Activated T-cell treated with anti-CD3 and anti-CD28 coated beads for 24 hours (primary cell): ENCODE data around the gene NKD2.

Experiments used
- DNase-seq: peaks from one replicate; pipeline ENCODE4 v3.0.0-alpha.2; 2020; ENCODE audit warnings: low read depth

NKD2 gene

DNA sequence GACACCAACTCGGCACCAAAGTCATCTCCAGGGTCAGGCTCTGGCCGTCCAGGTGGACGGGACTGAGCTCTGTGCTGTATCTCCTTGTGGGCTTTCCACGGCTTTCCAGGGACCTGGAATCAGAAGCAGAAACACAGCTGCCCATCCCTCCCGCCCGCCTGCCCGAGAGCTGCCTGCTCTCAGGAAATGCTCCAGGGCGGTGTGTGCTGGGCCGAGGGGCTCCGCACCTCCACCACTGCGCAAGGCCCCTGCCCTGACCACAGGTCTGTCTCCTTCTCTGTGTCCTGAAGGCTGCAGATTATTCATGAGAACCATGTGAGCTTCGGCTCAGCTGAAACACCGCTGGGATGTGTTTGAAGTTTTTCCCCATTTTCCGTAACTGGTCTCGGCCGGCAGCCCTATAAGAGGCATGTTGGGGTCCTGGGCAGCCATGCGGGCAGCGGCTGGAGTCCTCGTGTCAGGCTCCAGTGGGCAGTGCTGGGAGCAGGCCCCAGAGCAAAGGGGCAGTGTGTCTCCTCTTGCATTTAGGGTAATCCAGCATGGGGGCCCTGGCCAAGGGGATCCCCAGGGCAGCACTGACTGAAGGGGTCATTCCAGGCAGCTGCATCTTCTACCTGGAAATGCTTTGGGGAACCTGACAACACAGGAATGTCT lies 22.8 kb downstream of the NKD2 start:
- DNase-seq = no peak

DNA sequence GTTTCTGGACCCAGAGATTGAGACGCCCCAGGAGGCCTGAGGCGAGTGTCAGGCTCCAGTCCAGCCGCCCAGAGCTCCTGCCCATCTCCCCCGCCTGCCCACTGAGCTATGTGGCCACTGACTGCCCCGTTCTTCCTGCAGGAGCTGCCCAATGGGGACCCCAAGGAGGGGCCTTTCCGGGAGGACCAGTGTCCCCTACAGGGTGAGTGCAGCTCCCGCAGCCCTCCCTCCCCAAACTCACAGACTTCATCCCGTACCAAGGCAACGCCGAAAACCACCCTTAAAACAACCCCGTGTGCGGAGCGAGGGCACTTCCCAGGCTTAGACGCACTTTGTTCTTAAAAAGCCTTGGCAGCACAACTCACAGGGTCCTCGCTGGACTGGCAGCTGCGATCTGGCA lies 23.4 kb downstream of the NKD2 start:
- no peak for DNase-seq

DNA sequence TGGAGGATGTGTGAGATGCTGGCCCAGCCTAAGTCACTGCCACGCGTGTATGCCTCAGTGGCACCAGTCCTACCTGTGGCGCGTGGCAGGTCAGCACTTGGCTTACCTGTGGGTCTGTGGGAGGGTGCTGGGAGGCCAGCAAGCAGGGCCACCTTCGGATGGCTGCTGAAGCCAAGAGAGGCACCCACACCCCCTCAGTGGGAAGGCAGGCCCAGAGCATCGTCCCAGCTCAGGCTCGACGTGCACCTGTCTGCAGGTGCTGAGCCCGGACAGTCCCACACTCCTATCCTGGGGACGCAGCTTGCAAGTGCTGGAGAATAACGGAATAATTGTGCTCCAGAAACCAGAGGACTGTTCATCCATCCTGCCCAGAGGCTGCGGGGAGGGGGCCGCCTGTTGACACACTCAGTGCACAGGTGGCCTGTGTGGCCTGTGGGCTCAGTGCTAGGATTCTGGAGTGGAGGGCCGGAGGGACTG lies 24.0 kb downstream of the NKD2 start:
- DNase-seq = no peak

GRCh38 chr5:1033178-1033577 lies 24.6 kb downstream of the NKD2 start:
- no peak for DNase-seq

DNA sequence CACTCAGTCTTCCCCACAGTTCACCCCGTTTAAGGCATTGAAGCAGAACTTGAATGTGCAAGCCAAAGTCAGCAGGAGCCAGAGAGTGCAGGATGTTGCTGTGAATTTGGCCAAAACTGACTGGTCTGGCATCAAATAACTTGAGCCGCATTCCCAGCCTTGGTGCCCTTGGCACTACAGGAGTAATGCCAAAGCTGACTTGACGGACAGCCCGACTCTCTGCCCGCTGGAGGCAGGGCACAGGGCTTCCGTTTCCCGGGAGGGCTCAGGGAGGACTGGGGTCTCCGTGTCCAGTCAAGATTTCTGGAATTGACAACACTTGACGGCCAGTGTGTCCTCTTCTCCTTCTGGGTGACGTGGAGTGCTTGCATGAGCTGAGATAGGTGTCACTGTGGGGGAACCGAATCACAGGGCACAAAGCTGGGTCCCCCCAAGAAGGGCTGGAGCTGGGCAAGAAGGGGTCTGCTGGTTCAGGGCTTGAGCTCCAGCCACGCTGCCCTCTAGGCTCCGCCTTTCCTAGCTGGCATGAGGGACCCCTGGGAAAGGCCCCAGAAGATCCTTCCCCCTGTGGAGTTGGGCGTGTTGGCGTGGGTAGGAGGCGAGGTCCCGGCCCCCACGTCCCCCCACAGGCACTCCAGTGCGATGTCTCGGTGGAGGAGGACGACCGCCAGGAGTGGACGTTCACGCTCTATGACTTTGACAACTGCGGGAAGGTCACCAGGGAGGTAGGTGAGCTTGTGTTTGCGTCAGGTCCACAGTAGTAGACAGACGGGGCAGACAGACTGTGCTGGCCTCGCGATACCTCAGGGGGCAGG lies 25.2 kb downstream of the NKD2 start:
- no peak for DNase-seq

GRCh38 chr5:1034421-1034905 lies 25.9 kb downstream of the NKD2 start:
- no peak for DNase-seq

DNA sequence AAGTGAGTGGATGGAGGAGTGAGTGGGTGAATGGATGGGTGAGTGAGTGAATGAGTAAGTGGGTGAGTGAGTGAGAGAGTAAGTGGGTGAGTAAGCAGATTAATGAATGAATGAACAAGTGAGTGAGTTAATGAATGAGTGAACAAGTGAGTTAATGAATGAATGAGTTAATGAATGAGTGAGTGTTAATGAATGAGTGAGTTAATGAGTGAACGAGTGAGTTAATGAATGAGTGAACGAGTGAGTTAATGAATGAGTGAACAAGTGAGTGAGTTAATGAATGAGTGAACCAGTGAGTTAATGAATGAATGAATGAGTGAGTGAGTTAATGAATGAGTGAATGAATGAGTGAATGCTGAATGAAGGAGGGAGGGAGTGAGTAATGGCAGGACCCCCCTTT lies 26.4 kb downstream of the NKD2 start:
- no peak for DNase-seq

DNA sequence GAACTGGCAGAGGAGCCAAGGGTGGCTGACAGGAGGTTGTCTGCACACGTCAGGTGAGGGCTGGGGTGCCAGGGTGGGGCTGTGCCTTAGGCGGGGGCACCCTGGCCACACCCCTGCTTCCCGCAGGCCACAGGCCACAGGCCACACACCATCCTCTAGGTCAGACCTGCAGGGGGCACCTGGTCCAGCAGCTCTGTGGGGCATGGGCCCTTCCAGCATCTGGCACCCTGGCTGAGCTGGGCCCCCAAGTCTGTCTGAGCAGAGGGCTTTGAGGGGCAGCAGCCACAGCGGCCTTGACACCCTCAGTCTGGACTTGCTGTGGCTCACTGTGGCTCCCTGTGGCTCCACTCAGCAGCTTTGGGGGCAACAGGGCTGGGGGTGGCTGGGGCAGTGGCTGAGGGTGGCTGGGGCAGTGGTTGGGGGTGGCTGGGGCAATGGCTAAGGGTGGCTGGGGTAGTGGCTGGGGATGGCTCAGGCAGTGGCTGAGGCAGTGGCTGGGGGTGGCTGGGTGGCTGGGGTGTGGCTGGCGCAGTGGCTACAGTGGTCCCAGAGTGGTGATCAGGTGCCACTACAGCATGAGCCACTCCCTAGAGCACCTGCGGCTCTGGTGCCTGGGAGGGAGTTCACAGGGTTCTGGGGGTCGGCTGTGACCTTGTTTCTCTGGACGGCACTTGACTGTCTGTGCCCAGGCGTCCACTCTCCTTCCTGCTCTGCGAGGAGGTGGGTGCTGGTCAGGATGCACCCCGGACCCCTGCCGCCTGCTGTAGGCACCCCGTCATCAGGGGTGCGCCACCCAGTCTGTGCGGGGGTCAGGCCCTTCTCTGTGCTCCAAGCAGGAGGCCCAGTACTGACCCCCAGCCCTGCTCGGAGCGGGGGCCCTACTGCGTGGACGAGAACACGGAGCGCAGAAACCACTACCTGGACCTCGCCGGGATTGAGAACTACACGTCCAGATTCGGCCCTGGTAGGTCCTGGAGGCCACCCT lies 27.1 kb downstream of the NKD2 start:
- no peak for DNase-seq

- no peak for DNase-seq
Measured at GRCh38 chr5:1036504-1037122, 28.0 kb downstream of the NKD2 start.

GRCh38 chr5:1037123-1037670 lies 28.6 kb downstream of the NKD2 start:
- DNase-seq = no peak

DNA sequence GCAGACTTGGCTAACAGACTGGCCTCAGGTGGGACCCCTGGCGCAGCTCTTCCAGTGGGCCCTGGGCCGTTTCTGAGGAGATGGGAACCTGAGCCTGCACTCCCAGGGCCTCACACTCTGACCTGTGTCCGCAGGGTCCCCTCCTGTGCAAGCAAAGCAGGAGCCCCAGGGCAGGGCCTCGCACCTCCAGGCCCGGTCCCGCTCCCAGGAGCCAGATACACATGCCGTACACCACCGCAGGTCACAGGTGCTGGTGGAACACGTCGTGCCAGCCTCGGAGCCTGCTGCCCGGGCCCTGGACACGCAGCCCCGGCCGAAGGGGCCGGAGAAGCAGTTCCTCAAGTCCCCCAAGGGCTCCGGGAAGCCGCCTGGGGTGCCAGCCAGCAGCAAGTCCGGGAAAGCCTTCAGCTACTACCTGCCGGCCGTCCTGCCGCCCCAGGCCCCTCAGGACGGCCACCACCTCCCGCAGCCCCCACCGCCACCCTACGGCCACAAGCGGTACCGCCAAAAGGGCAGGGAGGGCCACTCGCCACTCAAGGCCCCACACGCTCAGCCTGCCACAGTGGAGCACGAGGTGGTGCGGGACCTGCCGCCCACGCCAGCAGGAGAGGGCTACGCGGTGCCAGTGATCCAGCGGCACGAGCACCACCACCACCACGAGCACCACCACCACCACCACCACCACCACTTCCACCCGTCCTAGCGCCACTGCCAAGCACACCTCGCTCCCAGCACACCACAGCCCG lies 29.2 kb downstream of the NKD2 start:
- no peak for DNase-seq

DNA sequence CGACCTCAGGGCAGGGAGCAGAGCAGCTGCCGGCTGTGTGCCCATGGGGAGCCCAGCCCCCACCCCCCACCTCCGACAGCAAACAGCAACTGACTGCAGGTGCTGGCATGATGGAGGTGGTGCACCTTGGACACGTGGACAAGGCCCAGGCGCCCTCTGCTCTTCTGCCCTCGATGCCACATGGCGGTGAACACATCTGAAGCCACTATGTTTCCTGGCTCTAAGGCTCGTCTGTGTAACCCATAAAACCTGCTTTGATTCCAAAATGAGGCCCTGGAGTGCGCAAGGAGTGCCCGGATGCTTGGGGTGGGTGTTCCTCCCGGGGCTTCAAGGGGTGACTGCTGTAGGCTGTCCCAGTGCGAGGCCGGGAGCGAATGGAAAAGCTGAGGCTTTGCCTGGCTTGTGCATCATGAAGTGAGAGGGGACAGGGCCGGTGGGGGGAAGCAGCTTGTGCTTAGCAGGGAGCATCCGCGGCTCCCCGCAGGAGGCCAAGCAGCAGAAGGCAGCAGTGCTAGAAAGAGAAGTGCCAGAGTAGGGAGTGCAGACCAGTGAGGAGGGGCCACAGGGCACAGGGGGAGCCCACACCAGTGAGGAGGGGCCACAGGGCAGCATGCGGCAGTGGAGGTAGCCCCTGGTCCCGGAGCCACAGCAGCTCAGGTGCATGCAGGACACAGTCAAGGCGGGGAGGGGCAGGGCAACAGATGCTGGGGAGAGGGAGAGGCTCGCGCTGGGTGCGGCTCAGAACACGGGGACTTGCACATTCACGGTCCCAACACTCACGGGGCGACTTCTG lies 30.0 kb downstream of the NKD2 start:
- no peak for DNase-seq

DNA sequence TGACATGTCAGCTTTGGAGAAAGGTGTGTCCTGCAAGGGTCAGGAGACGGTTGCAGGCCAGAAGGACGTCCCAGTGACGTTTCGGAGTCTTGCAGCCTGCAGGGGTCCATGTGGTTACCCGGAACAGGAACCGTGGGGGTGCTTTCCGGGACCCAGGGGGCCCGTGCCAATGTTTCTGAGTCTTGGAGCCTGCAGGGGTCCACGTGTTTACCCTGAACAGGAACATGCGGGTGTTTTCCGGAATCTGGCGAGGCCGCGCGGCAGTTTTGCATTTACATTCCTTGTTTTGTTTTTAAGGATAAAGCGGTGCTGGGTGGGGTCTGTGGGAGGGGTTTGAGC lies 30.6 kb downstream of the NKD2 start:
- DNase-seq = no peak

DNA sequence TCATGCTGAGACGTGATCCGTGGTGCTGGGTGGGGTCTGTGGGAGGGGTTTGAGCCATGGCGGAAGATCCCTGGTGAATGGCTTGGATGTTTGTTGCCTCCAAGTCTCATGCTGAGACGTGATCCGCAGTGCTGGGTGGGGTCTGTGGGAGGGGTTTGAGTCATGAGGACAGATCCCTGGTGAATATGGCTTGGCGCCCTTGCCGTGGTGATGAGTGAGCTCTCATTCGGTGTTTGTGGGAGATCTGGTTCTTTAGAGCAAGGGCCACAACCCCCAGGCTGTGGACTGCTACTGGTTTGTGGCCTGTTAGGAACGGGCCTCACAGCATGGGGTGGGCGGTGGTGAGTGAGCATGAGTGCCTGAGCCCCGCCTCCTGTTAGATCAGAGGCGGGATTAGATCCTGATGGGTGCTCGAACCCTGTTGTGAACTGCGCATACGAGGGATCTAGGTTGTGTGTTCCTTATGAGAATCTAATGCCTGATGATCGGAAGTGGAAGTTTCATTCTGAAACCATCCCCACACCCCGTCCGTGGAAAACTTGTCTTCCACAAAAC lies 31.2 kb downstream of the NKD2 start:
- no peak for DNase-seq

GRCh38 chr5:1040571-1040970 lies 32.0 kb downstream of the NKD2 start:
- no peak for DNase-seq

DNA sequence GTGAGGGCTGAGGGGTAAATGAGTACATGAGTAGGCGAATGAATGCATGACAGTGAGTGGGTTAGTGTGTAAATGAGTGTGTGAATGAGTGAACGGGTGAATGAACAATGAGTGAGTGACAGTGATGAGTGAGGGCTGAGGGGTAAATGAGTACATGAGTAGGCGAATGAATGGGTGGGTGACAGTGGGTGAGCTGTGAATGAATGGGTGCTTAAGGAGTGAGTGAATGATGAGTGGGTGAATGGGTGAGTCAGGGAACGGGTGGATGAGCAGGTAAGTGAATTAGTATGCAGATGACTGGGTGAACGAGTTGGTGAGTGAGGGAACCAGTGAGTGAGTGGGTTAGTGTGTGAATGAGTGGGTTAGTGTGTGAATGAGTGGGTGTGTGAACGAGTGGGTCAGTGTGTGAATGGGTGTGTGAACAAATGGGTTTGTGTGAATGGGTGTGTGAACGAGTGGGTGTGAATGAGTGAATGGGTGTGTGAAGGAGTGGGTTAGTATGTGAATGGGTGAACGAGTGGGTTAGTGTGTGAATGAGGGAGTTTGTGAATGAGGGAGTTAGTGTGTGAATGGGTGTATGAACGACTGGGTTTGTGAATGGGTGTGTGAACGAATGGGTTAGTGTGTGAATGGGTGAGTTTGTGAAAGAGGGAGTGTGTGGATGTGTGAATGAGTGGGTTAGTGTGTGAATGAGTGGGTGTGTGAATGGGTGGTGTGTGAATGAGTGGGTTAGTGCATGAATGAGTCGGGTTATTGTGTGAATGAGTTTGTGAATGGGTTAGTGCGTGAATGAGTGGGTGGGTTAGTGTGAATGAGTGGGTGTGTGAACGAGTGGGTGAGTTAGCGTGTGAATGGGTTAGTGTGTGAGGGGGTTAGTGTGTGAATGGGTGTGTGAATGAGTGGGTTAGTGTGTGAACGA lies 32.9 kb downstream of the NKD2 start:
- DNase-seq = no peak

GRCh38 chr5:1042626-1043025 lies 34.0 kb downstream of the NKD2 start:
- DNase-seq = no peak

- no peak for DNase-seq
Measured at GRCh38 chr5:1043327-1043726, 34.7 kb downstream of the NKD2 start.

DNA sequence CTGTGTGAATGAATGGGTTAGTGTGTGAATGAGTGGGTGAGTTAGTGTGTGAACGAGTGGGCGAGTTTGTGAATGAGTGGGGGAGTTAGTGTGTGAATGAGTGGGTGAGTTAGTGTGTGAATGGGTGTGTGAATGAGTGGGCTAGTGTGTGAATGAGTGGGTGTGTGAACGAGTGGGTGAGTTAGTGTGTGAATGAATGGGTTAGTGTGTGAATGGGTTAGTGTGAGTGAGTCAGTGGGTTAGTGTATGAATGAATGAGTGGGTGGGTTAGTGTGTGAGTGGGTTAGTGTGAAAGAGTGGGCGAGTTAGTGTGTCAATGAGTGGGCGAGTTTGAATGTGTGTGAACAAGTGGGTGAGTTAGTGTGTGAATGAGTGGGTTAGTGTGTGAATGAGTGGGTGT lies 35.5 kb downstream of the NKD2 start:
- no peak for DNase-seq
